ENCODE measurements around the gene TOP1.

TOP1 gene

DNA sequence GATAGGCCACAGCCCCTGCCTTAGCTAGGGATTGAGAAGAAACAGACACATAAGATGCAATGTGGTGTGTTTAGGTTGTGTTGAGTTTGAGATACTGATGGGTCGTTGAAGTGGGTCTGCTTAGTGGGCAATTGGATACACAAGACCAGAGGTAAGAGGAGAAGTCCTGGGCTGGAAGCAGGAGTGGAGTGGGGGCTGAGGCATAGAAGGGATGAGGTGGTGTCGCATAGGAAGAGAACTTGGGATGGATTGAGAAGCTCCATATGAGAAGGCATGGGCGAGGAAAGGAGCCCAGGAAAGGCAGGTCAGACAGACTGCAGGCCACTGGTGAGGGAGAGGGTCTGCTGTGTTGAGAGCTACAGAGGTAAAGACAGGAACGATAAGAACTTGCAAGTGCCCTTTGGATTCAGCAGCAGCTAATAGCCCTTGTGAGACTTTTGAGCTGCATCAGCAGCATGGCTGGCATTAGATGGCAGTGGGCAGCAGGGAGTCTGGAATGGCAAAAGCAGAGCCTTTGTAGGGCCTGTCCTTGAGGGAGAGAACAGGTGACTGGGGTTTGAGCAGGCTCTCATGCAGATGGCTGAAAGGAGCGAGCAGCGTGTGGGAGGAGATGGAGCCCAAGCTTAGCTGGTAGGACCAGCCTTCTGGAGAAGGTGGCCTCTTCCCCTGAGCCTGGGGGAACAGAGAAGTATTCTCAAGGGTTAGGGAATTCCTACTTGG, 141.9 kb downstream of the TOP1 start:
- no peak for DNase-seq

DNA sequence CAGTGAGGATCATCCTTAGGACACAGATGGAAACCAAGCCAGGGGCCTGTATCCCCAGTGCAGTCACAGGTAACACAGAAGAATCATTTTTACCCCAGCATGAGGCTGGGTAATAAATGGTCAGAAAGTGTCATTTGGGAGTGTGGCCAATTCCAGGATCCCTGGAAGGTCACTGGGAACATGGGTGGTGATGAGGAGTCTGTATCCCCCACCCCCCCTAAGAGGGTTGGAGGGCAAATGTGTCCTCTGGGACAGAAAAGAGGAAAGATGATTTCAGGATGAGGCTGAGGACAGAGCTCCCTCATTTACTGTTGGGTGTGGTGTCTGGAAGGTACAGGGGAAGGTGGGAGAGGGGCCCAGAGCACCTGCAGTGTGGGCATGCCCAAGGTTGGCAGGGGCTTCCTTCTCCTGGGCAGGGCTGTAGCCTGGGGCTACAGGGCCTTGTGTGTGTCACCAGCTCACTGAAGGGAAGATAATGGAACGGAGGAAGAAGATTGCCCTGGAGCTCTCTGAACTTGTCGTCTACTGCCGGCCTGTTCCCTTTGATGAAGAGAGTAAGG, 143.2 kb downstream of the TOP1 start:
- DNase-seq, result no peak

DNA sequence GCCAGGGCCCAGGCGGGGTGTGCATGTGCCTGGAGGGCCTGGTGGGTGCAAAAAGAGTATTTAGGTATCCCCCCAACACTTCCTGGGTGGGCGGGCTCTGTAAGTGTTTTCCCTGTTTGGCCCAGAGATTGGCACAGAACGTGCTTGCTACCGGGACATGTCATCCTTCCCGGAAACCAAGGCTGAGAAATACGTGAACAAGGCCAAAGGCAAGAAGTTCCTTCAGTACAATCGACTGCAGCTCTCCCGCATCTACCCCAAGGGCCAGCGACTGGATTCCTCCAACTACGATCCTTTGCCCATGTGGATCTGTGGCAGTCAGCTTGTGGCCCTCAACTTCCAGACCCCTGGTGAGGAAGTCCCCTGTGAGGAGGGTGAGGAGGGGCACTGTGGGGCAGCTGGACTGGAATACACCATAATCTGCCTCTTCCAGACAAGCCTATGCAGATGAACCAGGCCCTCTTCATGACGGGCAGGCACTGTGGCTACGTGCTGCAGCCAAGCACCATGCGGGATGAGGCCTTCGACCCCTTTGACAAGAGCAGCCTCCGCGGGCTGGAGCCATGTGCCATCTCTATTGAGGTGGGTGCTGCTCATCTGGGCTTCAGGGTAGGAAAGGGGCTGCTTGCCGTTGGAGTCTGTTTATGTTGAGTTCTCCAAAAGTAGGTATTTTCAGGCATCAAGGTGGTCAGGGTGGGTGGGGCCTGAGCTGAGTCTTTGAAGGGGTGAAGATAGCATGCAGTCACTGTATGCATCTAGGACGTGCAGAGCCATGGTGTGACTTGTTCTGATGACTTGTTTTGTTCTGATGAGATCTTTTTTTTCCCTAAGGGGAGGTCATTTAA, 143.9 kb downstream of the TOP1 start:
- DNase-seq, result no peak

DNA sequence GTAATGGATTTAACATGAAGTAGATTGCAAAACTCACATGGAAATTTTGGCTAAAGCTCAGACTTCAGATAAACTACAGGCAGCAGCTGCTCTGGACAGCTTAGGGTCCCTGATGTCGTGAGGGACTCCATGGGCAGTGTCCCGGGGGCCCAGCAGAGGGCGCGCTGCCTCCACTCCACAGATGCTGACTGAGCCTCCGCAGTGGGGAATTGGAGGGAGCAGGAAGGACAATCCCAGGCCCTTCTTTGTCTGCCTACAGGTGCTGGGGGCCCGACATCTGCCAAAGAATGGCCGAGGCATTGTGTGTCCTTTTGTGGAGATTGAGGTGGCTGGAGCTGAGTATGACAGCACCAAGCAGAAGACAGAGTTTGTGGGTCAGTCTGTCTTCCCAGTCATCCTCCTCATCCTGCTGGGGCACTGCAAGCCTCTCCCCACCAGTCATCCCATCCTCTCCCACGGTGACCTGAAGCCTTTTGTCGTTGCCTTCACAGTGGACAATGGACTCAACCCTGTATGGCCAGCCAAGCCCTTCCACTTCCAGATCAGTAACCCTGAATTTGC, 144.6 kb downstream of the TOP1 start:
- DNase-seq, result peak; percentile 52

DNA sequence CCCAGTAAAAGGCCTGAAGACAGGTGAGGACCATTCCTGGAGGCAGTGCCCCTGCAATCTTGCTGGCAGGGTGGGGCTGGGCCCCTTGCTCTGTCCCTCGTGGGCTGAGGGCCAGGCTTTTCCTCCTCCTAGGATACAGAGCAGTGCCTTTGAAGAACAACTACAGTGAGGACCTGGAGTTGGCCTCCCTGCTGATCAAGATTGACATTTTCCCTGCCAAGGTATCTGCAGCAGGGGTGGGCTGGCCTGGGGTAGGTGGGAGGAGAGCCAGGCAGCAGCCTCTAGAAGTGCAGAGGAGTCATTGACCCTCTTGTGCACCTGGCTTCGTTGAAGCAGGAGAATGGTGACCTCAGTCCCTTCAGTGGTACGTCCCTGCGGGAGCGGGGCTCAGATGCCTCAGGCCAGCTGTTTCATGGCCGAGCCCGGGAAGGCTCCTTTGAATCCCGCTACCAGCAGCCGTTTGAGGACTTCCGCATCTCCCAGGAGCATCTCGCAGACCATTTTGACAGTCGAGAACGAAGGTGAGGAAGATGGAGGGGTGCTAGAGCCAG, 145.2 kb downstream of the TOP1 start:
- no peak for DNase-seq

Measured in stimulated activated CD4-positive, alpha-beta T cell treated with anti-CD3 and anti-CD28 coated beads, Interleukin-1b, Interleukin-23, amount 100 ng/mL, for 48 hours (primary cell).